ENCODE data around the gene PLPPR4. TPM values are rescaled to one million over a fixed set of nuclear protein-coding genes. Genes with fewer than 3 reads are reported as not detected.
A peak's percentile ranks its signal among the peaks of the same experiment; 100 is the strongest.
"Not testable (repeated sequence)": the region's sequence is repeated elsewhere in the genome, so short reads cannot be mapped to it uniquely, and the experiment has no call there.

The PLPPR4 gene
- total RNA-seq, 1 experiment from 2014 or later, result 0.36 TPM

DNA sequence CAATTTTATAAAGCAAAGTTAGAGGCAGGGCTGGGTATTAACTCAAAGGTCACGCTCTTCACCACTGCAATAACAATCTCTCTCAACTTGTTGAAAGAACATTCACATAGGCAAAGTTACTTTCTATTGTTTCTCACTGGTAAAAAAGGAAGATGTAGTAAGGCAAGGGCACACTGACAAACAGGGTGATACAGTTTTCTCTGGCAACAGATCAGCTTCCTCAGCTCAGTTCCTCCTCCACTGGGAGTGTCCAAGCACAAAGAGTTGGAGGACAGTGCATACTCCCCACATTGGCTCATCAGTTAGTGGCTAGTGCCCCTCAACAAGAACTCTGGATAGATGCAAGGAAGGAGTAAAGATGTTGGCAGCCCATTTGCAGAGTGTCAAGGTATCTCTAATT, 3.7 kb downstream of the PLPPR4 start:
- no peak for DNase-seq (ENCODE audit: low read depth)

- DNase-seq (ENCODE audit: low read depth), result no peak
Observed at GRCh38 chr1:99269321-99269720, 5.0 kb downstream of the PLPPR4 start.

GRCh38 chr1:99270646-99271045, 6.4 kb downstream of the PLPPR4 start:
- DNase-seq (ENCODE audit: low read depth), result no peak

DNA sequence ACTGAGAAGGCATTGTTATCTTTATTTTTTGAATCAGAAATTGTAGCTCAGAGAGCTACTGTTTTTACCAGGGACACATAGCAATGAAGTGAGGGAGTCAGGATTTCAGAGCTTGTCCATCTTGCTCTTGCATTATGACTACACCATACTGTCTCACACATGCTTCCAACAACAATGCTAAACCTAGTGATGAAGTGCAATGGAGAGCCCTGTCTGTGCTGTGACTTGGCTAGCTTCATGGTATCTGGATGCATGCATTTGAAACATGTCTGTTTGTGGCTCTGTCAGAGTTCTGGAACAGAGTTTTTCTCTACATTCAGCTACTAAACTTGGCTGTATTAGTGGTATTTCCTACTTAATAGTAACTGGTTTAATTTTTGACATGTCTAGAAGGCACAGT, 7.0 kb downstream of the PLPPR4 start:
- DNase-seq (ENCODE audit: low read depth), result no peak

- no peak for DNase-seq (ENCODE audit: low read depth)
Observed at GRCh38 chr1:99277066-99277465, 12.8 kb downstream of the PLPPR4 start.

GRCh38 chr1:99279525-99279924, 15.2 kb downstream of the PLPPR4 start:
- DNase-seq (ENCODE audit: low read depth), result no peak

DNA sequence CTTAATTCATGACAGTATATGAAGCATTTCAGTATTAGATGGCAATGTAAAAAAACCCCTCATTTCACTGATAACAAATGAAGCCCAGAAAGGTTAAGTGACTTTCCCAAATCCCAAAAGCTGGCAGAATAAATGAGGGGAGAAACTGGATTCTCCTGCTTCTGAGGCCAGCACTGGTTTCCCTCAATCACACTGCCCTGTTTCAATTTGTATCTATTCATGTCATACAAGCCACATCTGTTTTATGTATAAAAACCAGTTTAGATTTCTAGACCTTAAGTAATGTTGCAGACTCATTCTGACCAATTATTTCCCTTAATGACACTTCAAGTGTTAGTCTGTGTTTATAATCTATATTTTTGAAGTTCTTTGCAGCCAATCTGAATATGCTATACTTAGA, 16.8 kb downstream of the PLPPR4 start:
- no peak for DNase-seq (ENCODE audit: low read depth)

GRCh38 chr1:99282536-99282935, 18.2 kb downstream of the PLPPR4 start:
- DNase-seq (ENCODE audit: low read depth), result no peak

GRCh38 chr1:99283521-99283920, 19.2 kb downstream of the PLPPR4 start:
- DNase-seq (ENCODE audit: low read depth), result not testable (repeated sequence)

DNA sequence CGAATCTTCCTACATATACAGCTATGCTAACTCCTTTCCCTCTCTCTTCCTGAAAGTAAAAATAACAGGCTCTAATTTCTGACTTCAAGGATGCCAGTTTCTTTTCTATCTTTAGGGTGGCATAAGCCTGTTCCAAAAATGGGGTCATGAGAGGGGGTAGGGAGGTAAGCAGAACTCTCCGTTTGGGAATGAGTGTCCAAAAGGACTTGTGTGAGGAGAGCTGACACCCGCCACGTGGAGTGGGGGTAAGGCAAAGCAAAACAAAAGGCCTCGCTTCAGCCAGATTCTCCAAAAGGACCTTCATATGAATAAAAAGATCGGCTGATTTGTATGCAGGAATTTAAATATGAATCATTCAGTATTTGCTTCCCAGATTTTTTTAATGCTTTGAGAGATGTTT, 28.6 kb downstream of the PLPPR4 start:
- peak; percentile 1 for DNase-seq (ENCODE audit: low read depth)

DNA sequence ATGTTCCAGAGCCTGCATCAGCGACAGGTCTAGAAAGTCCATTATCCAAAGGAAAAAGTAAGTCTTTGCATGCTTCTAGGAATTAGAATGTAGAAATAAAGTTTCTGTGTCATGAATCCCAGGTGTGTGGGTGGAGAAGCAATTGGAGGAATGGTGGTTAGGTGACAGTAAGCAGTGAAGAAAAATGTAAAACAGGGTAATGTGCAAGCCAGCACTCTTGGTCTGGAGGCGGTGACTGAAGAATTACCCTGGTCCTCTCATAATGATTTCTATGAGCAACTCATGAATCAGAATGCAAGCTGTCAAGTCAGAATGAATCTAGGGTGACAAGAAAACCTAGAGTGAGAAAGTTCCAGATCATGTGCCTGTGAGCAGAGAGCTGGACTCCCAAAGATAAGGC, 33.6 kb downstream of the PLPPR4 start:
- DNase-seq (ENCODE audit: low read depth), result no peak

GRCh38 chr1:99304725-99305282, 40.5 kb downstream of the PLPPR4 start:
- DNase-seq (ENCODE audit: low read depth), result no peak

DNA sequence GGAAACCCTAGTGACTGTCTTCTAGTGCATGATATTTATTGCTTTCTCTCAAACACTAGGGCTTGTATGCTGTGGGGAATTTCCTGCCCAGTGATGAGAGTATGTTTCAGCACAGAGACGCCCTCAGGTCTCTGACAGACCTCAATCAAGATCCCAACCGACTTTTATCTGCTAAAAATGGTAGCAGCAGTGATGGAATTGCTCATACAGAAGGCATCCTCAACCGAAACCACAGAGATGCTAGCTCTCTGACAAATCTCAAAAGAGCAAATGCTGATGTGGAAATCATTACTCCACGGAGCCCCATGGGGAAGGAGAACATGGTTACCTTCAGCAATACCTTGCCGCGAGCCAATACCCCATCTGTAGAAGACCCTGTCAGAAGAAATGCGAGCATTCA, 41.3 kb downstream of the PLPPR4 start:
- DNase-seq (ENCODE audit: low read depth), result peak; percentile 38

DNA sequence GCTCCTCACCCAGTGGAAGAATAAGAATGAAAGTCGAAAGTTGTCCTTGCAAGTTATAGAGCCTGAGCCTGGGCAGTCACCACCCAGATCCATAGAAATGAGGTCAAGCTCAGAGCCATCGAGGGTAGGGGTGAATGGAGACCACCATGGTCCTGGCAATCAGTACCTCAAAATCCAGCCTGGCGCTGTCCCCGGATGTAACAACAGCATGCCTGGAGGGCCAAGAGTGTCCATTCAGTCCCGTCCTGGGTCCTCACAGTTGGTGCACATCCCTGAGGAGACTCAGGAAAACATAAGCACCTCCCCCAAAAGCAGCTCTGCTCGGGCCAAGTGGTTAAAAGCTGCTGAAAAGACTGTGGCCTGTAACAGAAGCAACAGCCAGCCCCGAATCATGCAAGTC, 41.8 kb downstream of the PLPPR4 start:
- DNase-seq (ENCODE audit: low read depth), result no peak

DNA sequence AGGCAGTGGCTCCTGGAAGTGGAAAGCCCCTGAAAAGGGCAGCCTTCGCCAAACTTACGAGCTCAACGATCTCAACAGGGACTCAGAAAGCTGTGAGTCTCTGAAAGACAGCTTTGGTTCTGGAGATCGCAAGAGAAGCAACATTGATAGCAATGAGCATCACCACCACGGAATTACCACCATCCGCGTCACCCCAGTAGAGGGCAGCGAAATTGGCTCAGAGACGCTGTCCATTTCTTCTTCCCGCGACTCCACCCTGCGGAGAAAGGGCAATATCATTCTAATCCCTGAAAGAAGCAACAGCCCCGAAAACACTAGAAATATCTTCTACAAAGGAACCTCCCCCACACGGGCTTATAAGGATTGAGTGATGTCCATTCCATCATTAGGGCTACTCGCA, 42.4 kb downstream of the PLPPR4 start:
- no peak for DNase-seq (ENCODE audit: low read depth)

- no peak for DNase-seq (ENCODE audit: low read depth)
Observed at GRCh38 chr1:99315305-99315704, 51.0 kb downstream of the PLPPR4 start.

- DNase-seq (ENCODE audit: low read depth), result no peak
Observed at GRCh38 chr1:99326215-99326949, 62.1 kb downstream of the PLPPR4 start.

DNA sequence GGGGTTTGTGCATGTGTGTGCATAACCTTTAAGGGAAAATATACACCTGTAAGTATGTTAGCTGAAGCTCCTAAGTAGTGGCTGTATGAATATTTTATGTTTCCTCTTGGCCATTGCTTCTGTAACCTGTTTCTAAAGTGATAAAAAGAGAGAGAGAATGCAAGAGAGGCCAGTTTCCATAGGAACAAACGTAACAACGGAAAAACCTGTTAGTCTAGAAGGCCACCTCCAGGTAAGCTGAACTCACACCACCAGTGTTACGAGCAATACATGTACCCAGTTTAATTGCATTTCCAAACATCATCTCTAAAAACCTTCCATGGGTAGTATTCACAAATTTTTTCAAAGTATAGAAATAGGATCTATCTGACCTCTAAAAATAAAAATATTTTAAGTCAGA, 63.1 kb downstream of the PLPPR4 start:
- no peak for DNase-seq (ENCODE audit: low read depth)

GRCh38 chr1:99328171-99328570, 63.9 kb downstream of the PLPPR4 start:
- DNase-seq (ENCODE audit: low read depth), result no peak

DNA sequence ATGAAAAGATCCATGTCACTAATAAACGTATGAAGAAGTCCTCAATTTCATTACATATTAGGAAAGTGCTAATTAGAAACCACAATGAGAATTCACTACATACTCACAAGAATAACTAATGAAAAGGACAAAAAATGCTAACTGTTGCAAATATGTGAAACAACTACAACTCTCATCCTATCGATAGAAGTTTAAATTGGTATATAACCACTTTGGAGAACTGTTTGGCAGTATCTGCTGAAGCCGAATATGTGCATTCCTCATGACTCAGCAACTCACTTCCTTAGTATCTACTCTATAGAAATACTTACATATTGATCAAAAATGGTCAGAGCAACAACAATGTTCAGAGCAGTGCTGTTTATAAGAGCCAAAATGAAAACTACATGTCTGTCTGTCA, 66.8 kb downstream of the PLPPR4 start:
- DNase-seq (ENCODE audit: low read depth), result no peak

GRCh38 chr1:99331636-99332035, 67.3 kb downstream of the PLPPR4 start:
- no peak for DNase-seq (ENCODE audit: low read depth)

DNA sequence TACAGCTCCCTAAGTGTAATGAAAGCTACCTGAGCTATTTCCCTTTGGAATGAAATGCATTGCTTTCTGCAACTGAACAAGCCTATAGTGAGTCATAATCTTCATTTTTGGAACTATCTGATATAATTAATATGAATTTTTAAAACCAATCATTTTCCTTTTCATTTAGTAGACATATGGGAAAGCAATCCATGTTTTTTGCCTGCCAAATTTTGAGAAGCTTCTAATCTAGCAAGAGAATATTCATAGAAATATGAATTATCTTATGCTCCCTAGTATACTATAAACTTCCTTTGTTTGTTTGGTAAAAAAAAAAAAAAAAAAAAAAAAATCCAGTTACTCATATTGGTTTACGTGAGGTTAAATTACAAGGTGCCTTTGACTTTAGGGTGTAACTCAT, 68.3 kb downstream of the PLPPR4 start:
- DNase-seq (ENCODE audit: low read depth), result no peak

DNA sequence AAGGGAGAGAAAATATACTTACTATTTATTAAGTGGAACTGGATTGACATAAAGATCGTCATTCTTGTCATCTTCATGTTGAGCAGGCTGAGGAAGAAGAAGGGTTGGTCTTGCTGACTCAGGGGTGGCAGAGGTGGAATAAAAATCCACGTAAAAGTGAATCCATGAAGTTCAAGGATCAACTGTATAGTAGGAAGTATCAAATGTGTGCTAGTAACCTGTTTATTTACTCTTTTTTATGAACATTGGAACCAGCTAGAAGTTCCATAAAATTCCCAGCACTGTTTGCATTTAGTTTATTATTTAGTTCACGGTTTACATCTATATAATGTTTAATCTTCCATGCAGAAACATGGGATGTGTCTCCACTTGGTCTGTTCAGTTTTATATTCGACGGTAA, 70.7 kb downstream of the PLPPR4 start:
- DNase-seq (ENCODE audit: low read depth), result no peak

All from RPMI7951 (cell line).